ENCODE results near the gene PRPF6. TPM values are rescaled to one million over a fixed set of nuclear protein-coding genes. Genes with fewer than 3 reads are reported as not detected.

Gene PRPF6
- total RNA-seq, 1 donor from 2014 or later = 46.4 TPM

GRCh38 chr20:64074184-64074789 lies 93.4 kb downstream of the PRPF6 start:
- DNase-seq (ENCODE audit: missing footprints) (peak; percentile 67), ATAC-seq (no peak)
- intact Hi-C loops (cut with DNase I) = no loop called here

GRCh38 chr20:64074963-64075362 lies 94.0 kb downstream of the PRPF6 start:
- no peak for DNase-seq (ENCODE audit: missing footprints)
- intact Hi-C loops (cut with DNase I) = no loop called here
- no peak for ATAC-seq

- intact Hi-C loops (cut with DNase I) = no loop called here
- DNase-seq (ENCODE audit: missing footprints) = peak; percentile 68
- ATAC-seq = no peak
Measured at GRCh38 chr20:64075556-64075955, 94.6 kb downstream of the PRPF6 start.

GRCh38 chr20:64076061-64076997 lies 95.4 kb downstream of the PRPF6 start:
- intact Hi-C loops (cut with DNase I) = no loop called here
- no peak for ATAC-seq
- DNase-seq (ENCODE audit: missing footprints) = peak; percentile 56

GRCh38 chr20:64077094-64077493 lies 96.2 kb downstream of the PRPF6 start:
- DNase-seq (ENCODE audit: missing footprints) (peak; percentile 83), ATAC-seq (no peak)
- intact Hi-C loops (cut with DNase I) = no loop called here

- DNase-seq (ENCODE audit: missing footprints) (no peak), ATAC-seq (no peak)
- intact Hi-C loops (cut with DNase I) = no loop called here
Measured at GRCh38 chr20:64077541-64077875, 96.6 kb downstream of the PRPF6 start.

- intact Hi-C loops (cut with DNase I) = no loop called here
- ATAC-seq = no peak
- peak; percentile 83 for DNase-seq (ENCODE audit: missing footprints)
Measured at GRCh38 chr20:64077876-64078551, 97.1 kb downstream of the PRPF6 start.

GRCh38 chr20:64078934-64079272 lies 98.0 kb downstream of the PRPF6 start:
- intact Hi-C loops (cut with DNase I) = no loop called here
- DNase-seq (ENCODE audit: missing footprints) = no peak
- ATAC-seq = no peak

GRCh38 chr20:64079273-64080012 lies 98.5 kb downstream of the PRPF6 start, which contains the start of gene RGS19:
TSS of gene RGS19 (minus strand) at chr20:64079518. CDS start at chr20:64076886, 2,632 bp downstream.
- peak; percentile 65 for ATAC-seq
- DNase-seq (ENCODE audit: missing footprints) = peak; percentile 94
- intact Hi-C loops (cut with DNase I) = loop anchor here (5.0 kb wide), 1 partner anchor 102 kb away; the partner anchor contains the start of gene SAMD10

- DNase-seq (ENCODE audit: missing footprints) (peak; percentile 72), ATAC-seq (peak; percentile 6)
- intact Hi-C loops (cut with DNase I) = loop anchor here (5.0 kb wide), 1 partner anchor 103 kb away; the partner anchor contains the start of gene SAMD10
Measured at GRCh38 chr20:64080013-64080812, 99.3 kb downstream of the PRPF6 start, which contains the start of gene OPRL1. TSS of gene OPRL1 (plus strand) at chr20:64080082. CDS start at chr20:64092721, 12,639 bp downstream.

GRCh38 chr20:64080813-64081623 lies 100.1 kb downstream of the PRPF6 start:
- intact Hi-C loops (cut with DNase I) = loop anchor here (5.0 kb wide), 1 partner anchor 104 kb away; the partner anchor contains the start of gene SAMD10
- DNase-seq (ENCODE audit: missing footprints) = peak; percentile 27
- ATAC-seq = no peak

- ATAC-seq (no peak), DNase-seq (ENCODE audit: missing footprints) (peak; percentile 59)
- intact Hi-C loops (cut with DNase I) = loop anchor here (5.0 kb wide), 1 partner anchor 104 kb away; the partner anchor contains the start of gene SAMD10
Measured at GRCh38 chr20:64081624-64081964, 100.7 kb downstream of the PRPF6 start.

- intact Hi-C loops (cut with DNase I) = loop anchor here (2.0 to 5.0 kb wide), 2 partner anchors 39 to 105 kb away; partner anchors contain the start of gene SAMD10
- DNase-seq (ENCODE audit: missing footprints) = peak; percentile 45
- no peak for ATAC-seq
Measured at GRCh38 chr20:64082126-64082731, 101.3 kb downstream of the PRPF6 start.
